ENCODE measurements around the gene MAPKAPK2. TPM values are rescaled to one million over a fixed set of nuclear protein-coding genes. Genes with fewer than 3 reads are reported as not detected.

MAPKAPK2 gene
- total RNA-seq, 1 experiment from 2014 or later = 54.9 TPM

DNA sequence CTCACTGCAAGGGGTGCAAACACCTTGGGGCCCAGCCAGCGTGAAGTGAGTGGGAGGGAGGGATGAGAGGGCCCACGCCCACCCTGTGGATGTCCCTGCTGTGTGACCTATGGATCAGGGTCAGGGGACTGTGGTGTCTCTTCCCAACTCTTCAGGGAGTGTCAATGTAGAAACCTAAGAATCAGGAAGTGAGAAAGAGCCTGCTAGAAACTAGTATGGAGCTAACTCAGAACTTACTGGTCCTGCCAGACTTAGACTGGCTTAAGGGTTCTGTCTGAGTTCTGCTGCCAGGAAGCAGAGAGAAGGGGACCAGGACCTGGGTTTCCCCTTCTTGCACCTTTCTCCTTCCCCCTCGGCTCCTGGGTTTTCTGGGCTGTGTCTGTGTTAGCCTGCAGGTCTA lies 89.4 kb downstream of the MAPKAPK2 start:
- Mint-ChIP-seq H3K9me3 (no peaks in the 10 kb centered on the region), H3K4me1 (peaks cover 22% of the 10 kb centered on the region), H3K27me3 (ENCODE audit: low read depth) (peaks cover 4% of the 10 kb centered on the region), H3K36me3 (no peaks in the 10 kb centered on the region), H3K4me3 (no peak overlapping the region), H3K27ac (no peak overlapping the region)
- TF ChIP-seq CBFB (CRISPR knock-in tag; IDR thresholded peaks at IDR 0.05; ENCODE audit: low read depth) (no peak), HMGA2 (CRISPR knock-in tag; IDR thresholded peaks at IDR 0.05) (no peak), NFE2L1 (CRISPR knock-in tag; IDR thresholded peaks at IDR 0.05) (no peak), TP53 (CRISPR knock-in tag; IDR thresholded peaks at IDR 0.05) (no peak), NFYB (CRISPR knock-in tag; conservative IDR thresholded peaks at IDR 0.05; ENCODE audit: low read depth) (no peak), ZNF423 (CRISPR knock-in tag; IDR thresholded peaks at IDR 0.05) (no peak), SOX15 (CRISPR knock-in tag; IDR thresholded peaks at IDR 0.05) (no peak), SMAD4 (CRISPR knock-in tag; IDR thresholded peaks at IDR 0.05) (no peak), GTF2I (CRISPR knock-in tag; conservative IDR thresholded peaks at IDR 0.05) (no peak), ZNF219 (CRISPR knock-in tag; IDR thresholded peaks at IDR 0.05; ENCODE audit: borderline replicate concordance) (no peak), IRF2 (CRISPR knock-in tag; IDR thresholded peaks at IDR 0.05; ENCODE audit: borderline replicate concordance, low read depth) (no peak)
- TF ChIP-seq, protein P1, sequence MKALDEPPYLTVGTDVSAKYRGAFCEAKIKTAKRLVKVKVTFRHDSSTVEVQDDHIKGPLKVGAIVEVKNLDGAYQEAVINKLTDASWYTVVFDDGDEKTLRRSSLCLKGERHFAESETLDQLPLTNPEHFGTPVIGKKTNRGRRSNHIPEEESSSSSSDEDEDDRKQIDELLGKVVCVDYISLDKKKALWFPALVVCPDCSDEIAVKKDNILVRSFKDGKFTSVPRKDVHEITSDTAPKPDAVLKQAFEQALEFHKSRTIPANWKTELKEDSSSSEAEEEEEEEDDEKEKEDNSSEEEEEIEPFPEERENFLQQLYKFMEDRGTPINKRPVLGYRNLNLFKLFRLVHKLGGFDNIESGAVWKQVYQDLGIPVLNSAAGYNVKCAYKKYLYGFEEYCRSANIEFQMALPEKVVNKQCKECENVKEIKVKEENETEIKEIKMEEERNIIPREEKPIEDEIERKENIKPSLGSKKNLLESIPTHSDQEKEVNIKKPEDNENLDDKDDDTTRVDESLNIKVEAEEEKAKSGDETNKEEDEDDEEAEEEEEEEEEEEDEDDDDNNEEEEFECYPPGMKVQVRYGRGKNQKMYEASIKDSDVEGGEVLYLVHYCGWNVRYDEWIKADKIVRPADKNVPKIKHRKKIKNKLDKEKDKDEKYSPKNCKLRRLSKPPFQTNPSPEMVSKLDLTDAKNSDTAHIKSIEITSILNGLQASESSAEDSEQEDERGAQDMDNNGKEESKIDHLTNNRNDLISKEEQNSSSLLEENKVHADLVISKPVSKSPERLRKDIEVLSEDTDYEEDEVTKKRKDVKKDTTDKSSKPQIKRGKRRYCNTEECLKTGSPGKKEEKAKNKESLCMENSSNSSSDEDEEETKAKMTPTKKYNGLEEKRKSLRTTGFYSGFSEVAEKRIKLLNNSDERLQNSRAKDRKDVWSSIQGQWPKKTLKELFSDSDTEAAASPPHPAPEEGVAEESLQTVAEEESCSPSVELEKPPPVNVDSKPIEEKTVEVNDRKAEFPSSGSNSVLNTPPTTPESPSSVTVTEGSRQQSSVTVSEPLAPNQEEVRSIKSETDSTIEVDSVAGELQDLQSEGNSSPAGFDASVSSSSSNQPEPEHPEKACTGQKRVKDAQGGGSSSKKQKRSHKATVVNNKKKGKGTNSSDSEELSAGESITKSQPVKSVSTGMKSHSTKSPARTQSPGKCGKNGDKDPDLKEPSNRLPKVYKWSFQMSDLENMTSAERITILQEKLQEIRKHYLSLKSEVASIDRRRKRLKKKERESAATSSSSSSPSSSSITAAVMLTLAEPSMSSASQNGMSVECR (CRISPR knock-in tag; IDR thresholded peaks at IDR 0.05; ENCODE audit: borderline replicate concordance) = no peak
- TF ChIP-seq, protein P2, sequence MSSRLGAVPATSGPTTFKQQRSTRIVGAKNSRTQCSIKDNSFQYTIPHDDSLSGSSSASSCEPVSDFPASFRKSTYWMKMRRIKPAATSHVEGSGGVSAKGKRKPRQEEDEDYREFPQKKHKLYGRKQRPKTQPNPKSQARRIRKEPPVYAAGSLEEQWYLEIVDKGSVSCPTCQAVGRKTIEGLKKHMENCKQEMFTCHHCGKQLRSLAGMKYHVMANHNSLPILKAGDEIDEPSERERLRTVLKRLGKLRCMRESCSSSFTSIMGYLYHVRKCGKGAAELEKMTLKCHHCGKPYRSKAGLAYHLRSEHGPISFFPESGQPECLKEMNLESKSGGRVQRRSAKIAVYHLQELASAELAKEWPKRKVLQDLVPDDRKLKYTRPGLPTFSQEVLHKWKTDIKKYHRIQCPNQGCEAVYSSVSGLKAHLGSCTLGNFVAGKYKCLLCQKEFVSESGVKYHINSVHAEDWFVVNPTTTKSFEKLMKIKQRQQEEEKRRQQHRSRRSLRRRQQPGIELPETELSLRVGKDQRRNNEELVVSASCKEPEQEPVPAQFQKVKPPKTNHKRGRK (CRISPR knock-in tag; IDR thresholded peaks at IDR 0.05; ENCODE audit: borderline replicate concordance) = no peak
- TF ChIP-seq, protein P3, sequence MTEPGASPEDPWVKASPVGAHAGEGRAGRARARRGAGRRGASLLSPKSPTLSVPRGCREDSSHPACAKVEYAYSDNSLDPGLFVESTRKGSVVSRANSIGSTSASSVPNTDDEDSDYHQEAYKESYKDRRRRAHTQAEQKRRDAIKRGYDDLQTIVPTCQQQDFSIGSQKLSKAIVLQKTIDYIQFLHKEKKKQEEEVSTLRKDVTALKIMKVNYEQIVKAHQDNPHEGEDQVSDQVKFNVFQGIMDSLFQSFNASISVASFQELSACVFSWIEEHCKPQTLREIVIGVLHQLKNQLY (CRISPR knock-in tag; IDR thresholded peaks at IDR 0.05) = no peak
- TF ChIP-seq, protein P4, sequence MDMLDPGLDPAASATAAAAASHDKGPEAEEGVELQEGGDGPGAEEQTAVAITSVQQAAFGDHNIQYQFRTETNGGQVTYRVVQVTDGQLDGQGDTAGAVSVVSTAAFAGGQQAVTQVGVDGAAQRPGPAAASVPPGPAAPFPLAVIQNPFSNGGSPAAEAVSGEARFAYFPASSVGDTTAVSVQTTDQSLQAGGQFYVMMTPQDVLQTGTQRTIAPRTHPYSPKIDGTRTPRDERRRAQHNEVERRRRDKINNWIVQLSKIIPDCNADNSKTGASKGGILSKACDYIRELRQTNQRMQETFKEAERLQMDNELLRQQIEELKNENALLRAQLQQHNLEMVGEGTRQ (CRISPR knock-in tag; IDR thresholded peaks at IDR 0.05) = no peak
- TF ChIP-seq, protein P5, sequence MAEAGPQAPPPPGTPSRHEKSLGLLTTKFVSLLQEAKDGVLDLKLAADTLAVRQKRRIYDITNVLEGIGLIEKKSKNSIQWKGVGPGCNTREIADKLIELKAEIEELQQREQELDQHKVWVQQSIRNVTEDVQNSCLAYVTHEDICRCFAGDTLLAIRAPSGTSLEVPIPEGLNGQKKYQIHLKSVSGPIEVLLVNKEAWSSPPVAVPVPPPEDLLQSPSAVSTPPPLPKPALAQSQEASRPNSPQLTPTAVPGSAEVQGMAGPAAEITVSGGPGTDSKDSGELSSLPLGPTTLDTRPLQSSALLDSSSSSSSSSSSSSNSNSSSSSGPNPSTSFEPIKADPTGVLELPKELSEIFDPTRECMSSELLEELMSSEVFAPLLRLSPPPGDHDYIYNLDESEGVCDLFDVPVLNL (CRISPR knock-in tag; IDR thresholded peaks at IDR 0.05; ENCODE audit: borderline replicate concordance, low read depth) = no peak
- TF ChIP-seq, protein P6, sequence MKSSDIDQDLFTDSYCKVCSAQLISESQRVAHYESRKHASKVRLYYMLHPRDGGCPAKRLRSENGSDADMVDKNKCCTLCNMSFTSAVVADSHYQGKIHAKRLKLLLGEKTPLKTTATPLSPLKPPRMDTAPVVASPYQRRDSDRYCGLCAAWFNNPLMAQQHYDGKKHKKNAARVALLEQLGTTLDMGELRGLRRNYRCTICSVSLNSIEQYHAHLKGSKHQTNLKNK (CRISPR knock-in tag; IDR thresholded peaks at IDR 0.05) = no peak
- TF ChIP-seq, protein P7, sequence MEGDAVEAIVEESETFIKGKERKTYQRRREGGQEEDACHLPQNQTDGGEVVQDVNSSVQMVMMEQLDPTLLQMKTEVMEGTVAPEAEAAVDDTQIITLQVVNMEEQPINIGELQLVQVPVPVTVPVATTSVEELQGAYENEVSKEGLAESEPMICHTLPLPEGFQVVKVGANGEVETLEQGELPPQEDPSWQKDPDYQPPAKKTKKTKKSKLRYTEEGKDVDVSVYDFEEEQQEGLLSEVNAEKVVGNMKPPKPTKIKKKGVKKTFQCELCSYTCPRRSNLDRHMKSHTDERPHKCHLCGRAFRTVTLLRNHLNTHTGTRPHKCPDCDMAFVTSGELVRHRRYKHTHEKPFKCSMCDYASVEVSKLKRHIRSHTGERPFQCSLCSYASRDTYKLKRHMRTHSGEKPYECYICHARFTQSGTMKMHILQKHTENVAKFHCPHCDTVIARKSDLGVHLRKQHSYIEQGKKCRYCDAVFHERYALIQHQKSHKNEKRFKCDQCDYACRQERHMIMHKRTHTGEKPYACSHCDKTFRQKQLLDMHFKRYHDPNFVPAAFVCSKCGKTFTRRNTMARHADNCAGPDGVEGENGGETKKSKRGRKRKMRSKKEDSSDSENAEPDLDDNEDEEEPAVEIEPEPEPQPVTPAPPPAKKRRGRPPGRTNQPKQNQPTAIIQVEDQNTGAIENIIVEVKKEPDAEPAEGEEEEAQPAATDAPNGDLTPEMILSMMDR (IDR thresholded peaks at IDR 0.05) = no peak
- TF ChIP-seq, protein P8, sequence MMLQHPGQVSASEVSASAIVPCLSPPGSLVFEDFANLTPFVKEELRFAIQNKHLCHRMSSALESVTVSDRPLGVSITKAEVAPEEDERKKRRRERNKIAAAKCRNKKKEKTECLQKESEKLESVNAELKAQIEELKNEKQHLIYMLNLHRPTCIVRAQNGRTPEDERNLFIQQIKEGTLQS (CRISPR knock-in tag; conservative IDR thresholded peaks at IDR 0.05) = no peak
- TF ChIP-seq, protein P9, sequence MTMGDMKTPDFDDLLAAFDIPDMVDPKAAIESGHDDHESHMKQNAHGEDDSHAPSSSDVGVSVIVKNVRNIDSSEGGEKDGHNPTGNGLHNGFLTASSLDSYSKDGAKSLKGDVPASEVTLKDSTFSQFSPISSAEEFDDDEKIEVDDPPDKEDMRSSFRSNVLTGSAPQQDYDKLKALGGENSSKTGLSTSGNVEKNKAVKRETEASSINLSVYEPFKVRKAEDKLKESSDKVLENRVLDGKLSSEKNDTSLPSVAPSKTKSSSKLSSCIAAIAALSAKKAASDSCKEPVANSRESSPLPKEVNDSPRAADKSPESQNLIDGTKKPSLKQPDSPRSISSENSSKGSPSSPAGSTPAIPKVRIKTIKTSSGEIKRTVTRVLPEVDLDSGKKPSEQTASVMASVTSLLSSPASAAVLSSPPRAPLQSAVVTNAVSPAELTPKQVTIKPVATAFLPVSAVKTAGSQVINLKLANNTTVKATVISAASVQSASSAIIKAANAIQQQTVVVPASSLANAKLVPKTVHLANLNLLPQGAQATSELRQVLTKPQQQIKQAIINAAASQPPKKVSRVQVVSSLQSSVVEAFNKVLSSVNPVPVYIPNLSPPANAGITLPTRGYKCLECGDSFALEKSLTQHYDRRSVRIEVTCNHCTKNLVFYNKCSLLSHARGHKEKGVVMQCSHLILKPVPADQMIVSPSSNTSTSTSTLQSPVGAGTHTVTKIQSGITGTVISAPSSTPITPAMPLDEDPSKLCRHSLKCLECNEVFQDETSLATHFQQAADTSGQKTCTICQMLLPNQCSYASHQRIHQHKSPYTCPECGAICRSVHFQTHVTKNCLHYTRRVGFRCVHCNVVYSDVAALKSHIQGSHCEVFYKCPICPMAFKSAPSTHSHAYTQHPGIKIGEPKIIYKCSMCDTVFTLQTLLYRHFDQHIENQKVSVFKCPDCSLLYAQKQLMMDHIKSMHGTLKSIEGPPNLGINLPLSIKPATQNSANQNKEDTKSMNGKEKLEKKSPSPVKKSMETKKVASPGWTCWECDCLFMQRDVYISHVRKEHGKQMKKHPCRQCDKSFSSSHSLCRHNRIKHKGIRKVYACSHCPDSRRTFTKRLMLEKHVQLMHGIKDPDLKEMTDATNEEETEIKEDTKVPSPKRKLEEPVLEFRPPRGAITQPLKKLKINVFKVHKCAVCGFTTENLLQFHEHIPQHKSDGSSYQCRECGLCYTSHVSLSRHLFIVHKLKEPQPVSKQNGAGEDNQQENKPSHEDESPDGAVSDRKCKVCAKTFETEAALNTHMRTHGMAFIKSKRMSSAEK (CRISPR knock-in tag; IDR thresholded peaks at IDR 0.05; ENCODE audit: borderline replicate concordance) = no peak
- ATAC-seq = no peak
- no peak for DNase-seq (ENCODE audit: low spot score)
- POLR2A ChIA-PET = no interaction called here
- CTCF ChIA-PET = interaction anchor here (1.2 to 1.4 kb wide), 3 partner anchors 24 to 162 kb away, joined by 3 read pairs; no protein-coding TSS in a partner anchor
